KMS-11 (cell line): Measurements from ENCODE around the gene NREP.

Experiments
- H2AFZ ChIP-seq: fragments of 200-600 bp; sonication (generic); 2 replicates; pipeline ENCODE4 v1.6.1; 2016; ENCODE audit warnings: antibody characterized with exemption, mixed run types, low read depth
- H3K27ac ChIP-seq: fragments of 200-600 bp; sonication (generic); 2 replicates; pipeline ENCODE4 v1.6.1; 2016; ENCODE audit warnings: mild to moderate bottlenecking, mixed run types
- H3K27me3 ChIP-seq: fragments of 200-600 bp; sonication (generic); 2 replicates; pipeline ENCODE4 v1.6.1; 2017; ENCODE audit warnings: mild to moderate bottlenecking, low read depth, mixed run types, moderate library complexity; ENCODE audit not compliant: insufficient read depth
- H3K36me3 ChIP-seq: fragments of 200-600 bp; sonication (generic); 2 replicates; pipeline ENCODE4 v1.6.1; 2017; ENCODE audit warnings: mild to moderate bottlenecking, mixed run types; ENCODE audit not compliant: insufficient read depth
- H3K4me1 ChIP-seq: fragments of 200-600 bp; sonication (generic); 2 replicates; pipeline ENCODE4 v1.6.1; 2016; ENCODE audit warnings: mild to moderate bottlenecking, low read depth, mixed run types; ENCODE audit not compliant: poor library complexity, severe bottlenecking
- H3K4me2 ChIP-seq: fragments of 200-600 bp; sonication (generic); 2 replicates; pipeline ENCODE4 v1.7.0; 2016; ENCODE audit warnings: mild to moderate bottlenecking, mixed run types
- H3K4me3 ChIP-seq: fragments of 200-600 bp; sonication (generic); IDR thresholded peaks from 2 replicates; pipeline ENCODE4 v1.6.1; 2017; ENCODE audit warnings: low read depth, low read length, mixed read lengths; ENCODE audit not compliant: insufficient read depth
- H3K79me2 ChIP-seq: fragments of 200-600 bp; sonication (generic); 2 replicates; pipeline ENCODE4 v1.6.1; 2016; ENCODE audit warnings: low read depth, mixed run types; ENCODE audit not compliant: insufficient read depth
- H3K9ac ChIP-seq: fragments of 200-600 bp; sonication (generic); 2 replicates; pipeline ENCODE4 v1.6.1; 2016; ENCODE audit warnings: mild to moderate bottlenecking, mixed run types
- H4K20me1 ChIP-seq: fragments of 200-600 bp; sonication (generic); 2 replicates; pipeline ENCODE4 v1.6.1; 2016; ENCODE audit warnings: mild to moderate bottlenecking, mixed run types; ENCODE audit not compliant: insufficient read depth
- TF ChIP-seq, protein P1 (sequence below): fragments of 200-600 bp; sonication (generic); conservative IDR thresholded peaks from 2 replicates; pipeline ENCODE4 v1.6.1; 2017; ENCODE audit warnings: low read depth, mild to moderate bottlenecking, antibody characterized with exemption, low read length, moderate library complexity, mixed read lengths

NREP gene

DNA sequence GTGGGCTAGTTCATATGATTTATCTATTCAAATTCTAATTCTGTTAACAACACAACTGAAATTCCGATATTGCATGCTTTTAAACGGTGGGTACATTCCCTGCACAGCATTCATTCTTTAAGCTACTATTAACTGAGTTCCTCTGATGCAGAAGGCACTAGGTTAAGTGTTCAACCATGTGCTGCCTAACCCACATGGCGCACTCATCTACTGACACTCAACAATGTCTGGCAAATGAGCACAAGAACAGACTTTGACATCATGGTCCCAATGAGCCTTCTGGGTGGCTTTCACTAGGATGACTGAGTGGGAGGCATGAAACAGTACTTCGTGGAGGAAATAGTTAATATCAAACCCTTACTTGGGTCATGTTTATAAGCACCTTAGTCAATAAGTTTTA is 10.2 kb downstream of the NREP start:
- Histone ChIP-seq H3K4me2 (no peak overlapping the region), H4K20me1 (no peaks in the 10 kb centered on the region), H2AFZ (no peak overlapping the region), H3K4me1 (peaks cover 21% of the 10 kb centered on the region), H3K27ac (no peak overlapping the region), H3K27me3 (no peaks in the 10 kb centered on the region), H3K9ac (no peak overlapping the region), H3K79me2 (no peaks in the 10 kb centered on the region), H3K36me3 (no peaks in the 10 kb centered on the region), H3K4me3 (no peak overlapping the region)
- TF ChIP-seq, protein P1, sequence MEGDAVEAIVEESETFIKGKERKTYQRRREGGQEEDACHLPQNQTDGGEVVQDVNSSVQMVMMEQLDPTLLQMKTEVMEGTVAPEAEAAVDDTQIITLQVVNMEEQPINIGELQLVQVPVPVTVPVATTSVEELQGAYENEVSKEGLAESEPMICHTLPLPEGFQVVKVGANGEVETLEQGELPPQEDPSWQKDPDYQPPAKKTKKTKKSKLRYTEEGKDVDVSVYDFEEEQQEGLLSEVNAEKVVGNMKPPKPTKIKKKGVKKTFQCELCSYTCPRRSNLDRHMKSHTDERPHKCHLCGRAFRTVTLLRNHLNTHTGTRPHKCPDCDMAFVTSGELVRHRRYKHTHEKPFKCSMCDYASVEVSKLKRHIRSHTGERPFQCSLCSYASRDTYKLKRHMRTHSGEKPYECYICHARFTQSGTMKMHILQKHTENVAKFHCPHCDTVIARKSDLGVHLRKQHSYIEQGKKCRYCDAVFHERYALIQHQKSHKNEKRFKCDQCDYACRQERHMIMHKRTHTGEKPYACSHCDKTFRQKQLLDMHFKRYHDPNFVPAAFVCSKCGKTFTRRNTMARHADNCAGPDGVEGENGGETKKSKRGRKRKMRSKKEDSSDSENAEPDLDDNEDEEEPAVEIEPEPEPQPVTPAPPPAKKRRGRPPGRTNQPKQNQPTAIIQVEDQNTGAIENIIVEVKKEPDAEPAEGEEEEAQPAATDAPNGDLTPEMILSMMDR: no peak

DNA sequence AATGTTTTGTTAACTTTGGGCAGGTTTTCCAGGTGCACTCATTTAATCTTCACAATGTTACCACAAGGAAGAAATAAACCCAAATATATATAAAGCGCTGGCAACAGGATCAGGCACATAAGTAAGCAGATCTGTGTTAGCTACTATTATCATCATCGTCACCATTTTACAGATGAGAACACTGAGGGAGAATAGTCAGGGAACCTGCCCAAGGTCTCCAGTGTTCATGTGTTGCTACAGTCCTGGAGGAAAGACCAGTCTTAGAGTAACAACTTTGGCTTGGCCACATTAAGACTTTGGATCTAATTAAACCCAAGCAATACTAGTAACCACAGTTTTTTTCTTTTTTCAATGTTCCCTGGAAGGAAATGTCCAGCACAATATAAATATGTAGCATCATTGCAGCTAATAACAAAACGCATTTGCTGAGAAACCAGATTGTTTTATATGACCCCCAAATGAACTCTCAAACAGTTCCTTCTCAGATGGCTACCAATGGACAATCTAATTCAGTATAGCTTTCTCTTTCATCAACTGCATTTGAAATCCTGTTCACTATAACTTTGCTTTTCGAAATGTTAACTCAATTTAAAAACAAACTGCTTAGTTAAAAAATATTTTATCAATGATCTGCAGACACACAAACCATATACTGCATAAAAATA is 11.8 kb downstream of the NREP start:
- H3K4me2 ChIP-seq: no peak overlapping the region
- H2AFZ ChIP-seq: no peak overlapping the region
- no peaks in the 10 kb centered on the region for H4K20me1 ChIP-seq
- no peaks in the 10 kb centered on the region for H3K79me2 ChIP-seq
- H3K4me3 ChIP-seq: no peak overlapping the region
- no peaks in the 10 kb centered on the region for H3K36me3 ChIP-seq
- H3K27me3 ChIP-seq: no peaks in the 10 kb centered on the region
- H3K4me1 ChIP-seq: peaks cover 31% of the 10 kb centered on the region
- TF ChIP-seq, protein P1: no peak
- H3K9ac ChIP-seq: no peak overlapping the region
- no peak overlapping the region for H3K27ac ChIP-seq

DNA sequence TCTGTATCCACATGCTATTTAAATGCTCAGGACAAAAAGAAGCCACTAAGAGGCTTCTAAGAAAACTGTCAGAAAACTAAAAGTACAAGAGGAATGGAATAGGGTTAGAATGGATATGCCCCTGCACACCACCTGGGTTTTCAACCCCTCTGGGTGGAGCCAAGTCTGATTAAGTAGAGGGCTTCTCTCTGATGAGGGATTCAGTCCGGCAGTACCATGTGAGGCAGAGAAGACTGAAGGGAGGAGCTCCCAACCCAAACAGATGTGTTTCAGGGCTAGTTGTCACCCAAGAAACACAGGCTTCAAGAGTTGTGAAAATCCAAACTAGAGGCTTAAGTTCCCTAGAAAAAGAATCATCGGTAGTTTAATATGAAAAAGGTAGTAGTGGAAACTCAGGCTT is 12.5 kb downstream of the NREP start:
- Histone ChIP-seq H3K4me3 (no peak overlapping the region), H3K9ac (no peak overlapping the region), H2AFZ (no peak overlapping the region), H3K27ac (no peak overlapping the region), H3K4me1 (peaks cover 31% of the 10 kb centered on the region), H3K36me3 (no peaks in the 10 kb centered on the region), H4K20me1 (no peaks in the 10 kb centered on the region), H3K79me2 (no peaks in the 10 kb centered on the region), H3K27me3 (no peaks in the 10 kb centered on the region), H3K4me2 (no peak overlapping the region)
- TF ChIP-seq, protein P1: no peak

DNA sequence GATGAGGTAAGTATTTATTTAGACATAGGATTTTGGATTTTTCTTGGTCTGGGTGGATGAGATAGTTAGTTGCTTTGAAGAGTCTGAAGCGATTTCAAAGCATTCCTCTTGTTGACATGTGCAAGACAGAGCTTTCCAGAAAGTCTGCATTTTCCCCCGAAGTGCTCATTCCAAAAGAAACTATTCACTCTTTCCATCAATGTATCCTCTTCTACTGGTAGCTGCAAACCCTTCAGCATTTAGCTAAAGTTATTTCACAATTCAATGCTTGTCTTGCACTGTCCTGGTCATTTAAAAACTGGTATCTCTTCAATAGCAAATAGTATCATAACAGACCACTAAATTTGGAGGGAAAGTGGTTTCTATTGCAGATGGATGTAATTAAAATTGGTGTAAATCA is 13.0 kb downstream of the NREP start:
- TF ChIP-seq, protein P1: no peak
- Histone ChIP-seq H3K4me2 (no peak overlapping the region), H2AFZ (no peak overlapping the region), H3K36me3 (no peaks in the 10 kb centered on the region), H3K4me1 (peaks cover 30% of the 10 kb centered on the region), H3K79me2 (no peaks in the 10 kb centered on the region), H3K27ac (no peak overlapping the region), H3K9ac (no peak overlapping the region), H4K20me1 (no peaks in the 10 kb centered on the region), H3K4me3 (no peak overlapping the region), H3K27me3 (no peaks in the 10 kb centered on the region)
